HG03108 (cell line): ENCODE measurements around the gene WDR20.
A peak's percentile ranks its signal among the peaks of the same experiment; 100 is the strongest.
"Not testable (repeated sequence)": the region's sequence is repeated elsewhere in the genome, so short reads cannot be mapped to it uniquely, and the experiment has no call there.

ENCODE experiments used
- ATAC-seq: cut with Tn5 transposase; IDR thresholded peaks from one replicate; pipeline ENCODE4 v1.9.1; 2021; ENCODE audit warnings: moderate library complexity; ENCODE audit not compliant: unreplicated experiment

WDR20 gene

GRCh38 chr14:102234331-102235264 lies 94.9 kb downstream of the WDR20 start:
- ATAC-seq: no peak

GRCh38 chr14:102235275-102235897 lies 95.7 kb downstream of the WDR20 start:
- peak; percentile 86 for ATAC-seq

DNA sequence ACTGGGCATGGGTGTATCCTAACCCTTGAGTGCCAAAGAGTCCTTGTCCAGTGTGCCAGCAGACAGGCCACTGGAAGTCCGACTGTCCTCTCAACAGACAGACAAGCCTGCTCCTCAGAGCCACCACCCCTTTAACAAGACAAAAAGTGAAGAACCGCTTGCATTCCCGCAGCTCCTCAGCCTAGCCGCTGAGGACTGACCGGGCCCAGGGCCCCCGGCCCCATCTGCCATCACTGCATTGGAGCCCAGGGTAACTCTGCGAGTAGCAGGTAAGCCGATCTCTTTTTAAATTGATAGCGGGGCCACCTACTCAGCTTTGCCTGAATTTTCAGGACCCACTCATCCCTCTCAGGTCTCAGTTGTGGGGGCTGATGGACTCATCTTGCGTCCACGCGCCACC lies 96.3 kb downstream of the WDR20 start:
- ATAC-seq: no peak

DNA sequence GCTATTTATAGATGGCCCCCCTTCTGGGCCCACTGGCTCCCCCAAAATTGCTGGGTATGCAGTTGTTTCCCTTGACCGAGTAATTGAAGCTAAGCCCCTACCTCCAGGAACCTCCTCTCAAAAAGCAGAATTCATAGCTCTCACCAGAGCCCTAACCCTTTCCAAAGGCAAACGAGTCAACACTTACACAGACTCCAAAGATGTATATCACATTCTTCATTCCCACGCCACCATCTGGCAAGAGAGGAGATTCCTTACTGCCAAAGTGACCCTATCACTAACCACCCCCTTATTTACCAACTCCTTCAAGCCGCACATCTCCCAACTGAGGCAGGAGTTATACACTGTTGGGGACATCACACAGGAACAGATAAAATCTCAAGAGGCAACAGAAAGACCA lies 98.4 kb downstream of the WDR20 start:
- ATAC-seq: no peak

- ATAC-seq: no peak
These were observed 99.1 kb downstream of the WDR20 start for GRCh38 chr14:102238766-102239165.

DNA sequence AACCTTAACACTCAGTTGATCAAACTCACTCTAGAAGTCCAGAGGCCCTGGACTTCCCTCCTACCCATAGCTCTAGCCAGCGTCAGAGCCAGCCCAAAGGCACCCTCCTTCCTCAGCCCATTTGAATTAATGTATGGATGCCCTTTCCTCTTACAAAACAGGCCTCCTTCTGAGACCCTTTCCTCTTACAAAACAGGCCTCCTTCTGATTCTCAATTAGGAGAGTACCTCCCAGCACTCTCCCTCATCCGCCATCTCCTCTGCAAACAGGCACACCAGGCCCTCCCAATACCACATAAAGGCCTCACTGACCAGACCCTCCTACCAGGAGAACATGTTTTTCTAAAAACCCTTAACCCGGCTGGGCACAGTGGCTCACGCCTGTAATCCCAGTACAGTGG lies 99.5 kb downstream of the WDR20 start:
- ATAC-seq: no peak

DNA sequence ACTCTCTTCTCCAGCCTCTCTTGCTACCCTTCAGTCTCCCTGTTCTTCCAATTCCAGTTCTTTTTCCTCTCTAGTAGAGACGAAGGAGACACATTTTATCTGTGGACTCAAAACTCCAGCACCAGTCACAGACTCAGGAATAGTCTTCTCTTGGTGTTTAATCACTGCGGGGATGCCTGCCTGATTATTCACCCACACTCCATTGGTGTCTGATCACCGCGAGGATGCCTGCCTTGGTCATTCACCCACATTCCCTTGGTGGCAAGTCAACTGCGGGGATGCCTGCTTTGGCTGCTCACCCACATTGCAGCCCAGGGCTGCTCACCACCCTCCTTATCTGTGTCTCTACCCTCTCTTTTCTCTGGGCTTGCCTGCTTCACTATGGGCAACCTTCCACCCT lies 100.8 kb downstream of the WDR20 start:
- not testable (repeated sequence) for ATAC-seq

GRCh38 chr14:102241147-102241546 lies 101.5 kb downstream of the WDR20 start:
- no peak for ATAC-seq

DNA sequence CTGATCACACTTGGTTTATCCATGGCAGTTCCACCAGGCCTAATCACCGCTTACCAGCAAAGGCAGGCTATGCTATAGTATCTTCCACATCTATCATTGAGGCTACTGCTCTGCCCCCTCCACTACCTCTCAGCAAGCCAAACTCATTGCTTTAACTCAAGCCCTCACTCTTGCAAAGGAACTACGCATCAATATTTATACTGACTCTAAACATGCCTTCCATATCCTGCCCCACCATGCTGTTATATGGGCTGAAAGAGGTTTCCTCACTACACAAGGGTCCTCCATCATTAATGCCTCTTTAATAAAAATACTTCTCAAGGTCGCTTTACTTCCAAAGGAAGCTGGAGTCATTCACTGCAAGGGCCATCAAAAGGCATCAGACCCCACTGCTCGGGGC lies 104.1 kb downstream of the WDR20 start:
- not testable (repeated sequence) for ATAC-seq

- no peak for ATAC-seq
These were observed 106.4 kb downstream of the WDR20 start for GRCh38 chr14:102246071-102246470.

- no peak for ATAC-seq
These were observed 108.4 kb downstream of the WDR20 start for GRCh38 chr14:102248121-102248520.

GRCh38 chr14:102249041-102249440 lies 109.3 kb downstream of the WDR20 start:
- no peak for ATAC-seq

GRCh38 chr14:102249981-102250380 lies 110.3 kb downstream of the WDR20 start:
- no peak for ATAC-seq

DNA sequence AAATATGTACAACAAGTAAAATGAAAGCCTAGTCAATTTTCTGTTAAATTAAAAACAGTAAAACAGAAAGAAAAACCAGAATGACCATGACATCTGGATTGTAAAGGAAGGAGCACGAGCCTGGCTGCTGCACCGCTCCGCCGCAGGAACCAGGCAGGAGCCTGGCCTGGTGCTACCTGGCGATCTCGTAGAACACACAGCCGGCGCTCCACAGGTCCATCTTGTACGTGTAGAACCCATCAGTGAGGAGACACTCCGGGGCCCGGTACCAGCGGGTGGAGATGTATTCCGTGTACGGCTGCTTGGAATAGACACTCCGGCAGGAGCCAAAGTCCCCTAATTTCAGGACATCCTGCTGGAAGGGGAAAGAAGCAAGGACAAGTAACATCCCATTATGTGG lies 110.9 kb downstream of the WDR20 start:
- no peak for ATAC-seq

GRCh38 chr14:102251161-102251560 lies 111.5 kb downstream of the WDR20 start:
- no peak for ATAC-seq

GRCh38 chr14:102252834-102253801 lies 113.4 kb downstream of the WDR20 start:
- no peak for ATAC-seq

GRCh38 chr14:102255401-102256190 lies 115.9 kb downstream of the WDR20 start:
- ATAC-seq: no peak

GRCh38 chr14:102256716-102257115 lies 117.0 kb downstream of the WDR20 start:
- ATAC-seq: no peak

DNA sequence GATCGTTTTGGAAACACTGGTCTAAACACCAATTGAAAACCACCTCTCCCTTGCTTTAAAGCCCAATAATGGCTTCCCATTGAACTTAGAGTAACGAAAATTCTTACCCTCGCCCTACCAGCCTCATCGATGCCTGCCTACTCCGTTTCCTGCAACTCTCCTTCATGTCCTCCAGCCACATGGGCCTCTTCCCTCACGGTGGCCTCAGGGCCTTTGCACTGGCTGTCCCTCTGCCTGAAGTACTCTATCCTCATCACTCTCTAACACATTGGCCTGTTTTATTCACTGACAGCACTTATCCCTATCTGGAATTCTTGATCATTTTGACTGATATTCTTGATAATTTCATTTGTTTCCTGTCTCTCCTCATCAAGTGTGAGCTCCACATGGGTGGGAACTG lies 118.4 kb downstream of the WDR20 start:
- no peak for ATAC-seq
